KOPT-K1 (cell line): Measurements from ENCODE around the gene SLC17A3.

ENCODE experiments used
- H3K27ac ChIP-seq: fragments of 200-600 bp; sonication (generic); 2 replicates; pipeline ENCODE4 v1.5.1; 2016; ENCODE audit warnings: antibody characterized with exemption, mild to moderate bottlenecking, low read depth, low read length; ENCODE audit not compliant: poor library complexity, severe bottlenecking
- H3K36me3 ChIP-seq: fragments of 200-600 bp; sonication (generic); 2 replicates; pipeline ENCODE4 v1.5.1; 2017; ENCODE audit warnings: antibody characterized with exemption, mild to moderate bottlenecking, low read length, moderate library complexity; ENCODE audit not compliant: insufficient read depth
- H3K9me3 ChIP-seq: fragments of 200-600 bp; sonication (generic); 2 replicates; pipeline ENCODE4 v1.5.1; 2017; ENCODE audit warnings: antibody characterized with exemption, low read length, mild to moderate bottlenecking; ENCODE audit not compliant: insufficient read depth, poor library complexity, severe bottlenecking

SLC17A3 gene

GRCh38 chr6:25832670-25833069, 41.4 kb downstream of the SLC17A3 start:
- Histone ChIP-seq H3K9me3 (no peaks in the 10 kb centered on the region), H3K27ac (no peak overlapping the region), H3K36me3 (no peaks in the 10 kb centered on the region)

- H3K36me3 ChIP-seq = no peaks in the 10 kb centered on the region
- no peaks in the 10 kb centered on the region for H3K9me3 ChIP-seq
- no peak overlapping the region for H3K27ac ChIP-seq
Observed at GRCh38 chr6:25832307-25832662, 41.8 kb downstream of the SLC17A3 start.

GRCh38 chr6:25831532-25832306, 42.3 kb downstream of the SLC17A3 start, which contains the start of gene SLC17A1:
Gene SLC17A1, minus strand, starts transcription at chr6:25832052. Its CDS starts 1,495 bp downstream, at chr6:25830557.
- H3K9me3 ChIP-seq = no peaks in the 10 kb centered on the region
- no peak within 1 kb of the TSS for H3K27ac ChIP-seq
- H3K36me3 ChIP-seq = no peaks in the 10 kb centered on the region

GRCh38 chr6:25830458-25830857, 43.6 kb downstream of the SLC17A3 start:
- Histone ChIP-seq H3K27ac (no peak overlapping the region), H3K9me3 (no peaks in the 10 kb centered on the region), H3K36me3 (no peaks in the 10 kb centered on the region)

- H3K9me3 ChIP-seq = no peaks in the 10 kb centered on the region
- no peaks in the 10 kb centered on the region for H3K36me3 ChIP-seq
- no peak overlapping the region for H3K27ac ChIP-seq
Observed at GRCh38 chr6:25829375-25829774, 44.7 kb downstream of the SLC17A3 start.

- Histone ChIP-seq H3K9me3 (no peaks in the 10 kb centered on the region), H3K27ac (no peak overlapping the region), H3K36me3 (no peaks in the 10 kb centered on the region)
Observed at GRCh38 chr6:25821341-25821740, 52.7 kb downstream of the SLC17A3 start.

GRCh38 chr6:25816252-25816651, 57.8 kb downstream of the SLC17A3 start:
- Histone ChIP-seq H3K36me3 (no peaks in the 10 kb centered on the region), H3K9me3 (no peaks in the 10 kb centered on the region), H3K27ac (no peak overlapping the region)

- Histone ChIP-seq H3K27ac (no peak overlapping the region), H3K9me3 (no peaks in the 10 kb centered on the region), H3K36me3 (no peaks in the 10 kb centered on the region)
Observed at GRCh38 chr6:25815194-25815593, 58.8 kb downstream of the SLC17A3 start.

- Histone ChIP-seq H3K27ac (no peak overlapping the region), H3K36me3 (no peaks in the 10 kb centered on the region), H3K9me3 (no peaks in the 10 kb centered on the region)
Observed at GRCh38 chr6:25804804-25805203, 69.2 kb downstream of the SLC17A3 start.

GRCh38 chr6:25801436-25801835, 72.6 kb downstream of the SLC17A3 start:
- no peaks in the 10 kb centered on the region for H3K9me3 ChIP-seq
- H3K36me3 ChIP-seq = no peaks in the 10 kb centered on the region
- no peak overlapping the region for H3K27ac ChIP-seq
